ENCODE measurements around the gene ANKRD45. TPM values are rescaled to one million over a fixed set of nuclear protein-coding genes. Genes with fewer than 3 reads are reported as not detected.
"Not testable (repeated sequence)": the region's sequence is repeated elsewhere in the genome, so short reads cannot be mapped to it uniquely, and the experiment has no call there.

The ANKRD45 gene
- polyA plus RNA-seq, 4 donors, result 0.13 to 0.24 TPM; not detected in 2

GRCh38 chr1:173638043-173639021 lies 31.3 kb downstream of the ANKRD45 start:
- Histone ChIP-seq H3K36me3 (ENCODE audit: control insufficient read depth in 3 of 3, insufficient read depth in 2 of 3, low read depth in 1 of 3, low read length in 3 of 3) (no peaks in the 10 kb centered on the region), H3K27ac (ENCODE audit: low read depth in 1 of 3, low read length in 2 of 3) (no peak overlapping the region), H3K4me1 (ENCODE audit: control insufficient read depth in 3 of 3, insufficient read depth in 2 of 3, low read depth in 1 of 3, low read length in 2 of 3) (no peaks in the 10 kb centered on the region), H3K4me3 (ENCODE audit: low read depth in 1 of 3, low read length in 3 of 3) (no peak overlapping the region), H3K9me3 (ENCODE audit: control insufficient read depth in 2 of 2, insufficient read depth in 1 of 2, low read depth in 1 of 2, low read length in 1 of 2) (peaks cover 0 to 3% of the 10 kb centered on the region in 2 donors), H3K27me3 (ENCODE audit: control insufficient read depth in 3 of 3, insufficient read depth in 3 of 3, low read length in 3 of 3) (no peaks in the 10 kb centered on the region)
- no peak for FAIRE-seq
- no peak for DNase-seq
- 76 to 84% (median 77%) methylated on average over 12 of the region's 12 CpGs for WGBS, 3 donors

- 88 to 92% (median 91%) methylated on average over 6 of the region's 6 CpGs for WGBS, 3 donors
- not testable (repeated sequence) for FAIRE-seq; H3K27ac ChIP-seq (ENCODE audit: low read depth in 1 of 3, low read length in 2 of 3); DNase-seq; H3K4me3 ChIP-seq (ENCODE audit: low read depth in 1 of 3, low read length in 3 of 3); H3K9me3 ChIP-seq (ENCODE audit: control insufficient read depth in 2 of 2, insufficient read depth in 1 of 2, low read depth in 1 of 2, low read length in 1 of 2); H3K4me1 ChIP-seq (ENCODE audit: control insufficient read depth in 3 of 3, insufficient read depth in 2 of 3, low read depth in 1 of 3, low read length in 2 of 3); H3K27me3 ChIP-seq (ENCODE audit: control insufficient read depth in 3 of 3, insufficient read depth in 3 of 3, low read length in 3 of 3); H3K36me3 ChIP-seq (ENCODE audit: control insufficient read depth in 3 of 3, insufficient read depth in 2 of 3, low read depth in 1 of 3, low read length in 3 of 3)
Observed at GRCh38 chr1:173637236-173638042, 32.2 kb downstream of the ANKRD45 start.

- DNase-seq, result no peak
- H3K4me1 ChIP-seq (ENCODE audit: control insufficient read depth in 3 of 3, insufficient read depth in 2 of 3, low read depth in 1 of 3, low read length in 2 of 3), result no peaks in the 10 kb centered on the region
- H3K9me3 ChIP-seq (ENCODE audit: control insufficient read depth in 2 of 2, insufficient read depth in 1 of 2, low read depth in 1 of 2, low read length in 1 of 2), result peaks cover 0 to 3% of the 10 kb centered on the region in 2 donors
- no peaks in the 10 kb centered on the region for H3K27me3 ChIP-seq (ENCODE audit: control insufficient read depth in 3 of 3, insufficient read depth in 3 of 3, low read length in 3 of 3)
- 83 to 89% (median 86%) methylated on average over 1 of the region's 1 CpG for WGBS, 3 donors
- H3K36me3 ChIP-seq (ENCODE audit: control insufficient read depth in 3 of 3, insufficient read depth in 2 of 3, low read depth in 1 of 3, low read length in 3 of 3), result no peaks in the 10 kb centered on the region
- FAIRE-seq, result no peak
- no peak within 1 kb of the TSS for H3K27ac ChIP-seq (ENCODE audit: low read depth in 1 of 3, low read length in 2 of 3)
- no peak within 1 kb of the TSS for H3K4me3 ChIP-seq (ENCODE audit: low read depth in 1 of 3, low read length in 3 of 3)
Observed at GRCh38 chr1:173635116-173635515, 34.5 kb downstream of the ANKRD45 start, which contains the start of gene TEX50. Gene TEX50 (plus strand): TSS chr1:173635338. CDS start chr1:173635522, 184 bp downstream.

- H3K36me3 ChIP-seq (ENCODE audit: control insufficient read depth in 3 of 3, insufficient read depth in 2 of 3, low read depth in 1 of 3, low read length in 3 of 3), result no peaks in the 10 kb centered on the region
- H3K27ac ChIP-seq (ENCODE audit: low read depth in 1 of 3, low read length in 2 of 3), result no peak overlapping the region
- no peak overlapping the region for H3K4me3 ChIP-seq (ENCODE audit: low read depth in 1 of 3, low read length in 3 of 3)
- H3K27me3 ChIP-seq (ENCODE audit: control insufficient read depth in 3 of 3, insufficient read depth in 3 of 3, low read length in 3 of 3), result no peaks in the 10 kb centered on the region
- H3K9me3 ChIP-seq (ENCODE audit: control insufficient read depth in 2 of 2, insufficient read depth in 1 of 2, low read depth in 1 of 2, low read length in 1 of 2), result no peaks in the 10 kb centered on the region
- 83 to 86% (median 84%) methylated on average over 3 of the region's 3 CpGs for WGBS, 3 donors
- DNase-seq, result no peak
- no peak for FAIRE-seq
- H3K4me1 ChIP-seq (ENCODE audit: control insufficient read depth in 3 of 3, insufficient read depth in 2 of 3, low read depth in 1 of 3, low read length in 2 of 3), result no peaks in the 10 kb centered on the region
Observed at GRCh38 chr1:173628888-173629287, 40.8 kb downstream of the ANKRD45 start.

- Histone ChIP-seq H3K4me3 (ENCODE audit: low read depth in 1 of 3, low read length in 3 of 3) (no peak overlapping the region), H3K27ac (ENCODE audit: low read depth in 1 of 3, low read length in 2 of 3) (no peak overlapping the region), H3K9me3 (ENCODE audit: control insufficient read depth in 2 of 2, insufficient read depth in 1 of 2, low read depth in 1 of 2, low read length in 1 of 2) (no peaks in the 10 kb centered on the region), H3K4me1 (ENCODE audit: control insufficient read depth in 3 of 3, insufficient read depth in 2 of 3, low read depth in 1 of 3, low read length in 2 of 3) (no peaks in the 10 kb centered on the region), H3K27me3 (ENCODE audit: control insufficient read depth in 3 of 3, insufficient read depth in 3 of 3, low read length in 3 of 3) (no peaks in the 10 kb centered on the region), H3K36me3 (ENCODE audit: control insufficient read depth in 3 of 3, insufficient read depth in 2 of 3, low read depth in 1 of 3, low read length in 3 of 3) (no peaks in the 10 kb centered on the region)
- FAIRE-seq (no peak), DNase-seq (no peak)
Observed at GRCh38 chr1:173627269-173627668, 42.4 kb downstream of the ANKRD45 start.

- H3K9me3 ChIP-seq (ENCODE audit: control insufficient read depth in 2 of 2, insufficient read depth in 1 of 2, low read depth in 1 of 2, low read length in 1 of 2), result peaks cover 0 to 21% of the 10 kb centered on the region in 2 donors
- no peak overlapping the region for H3K4me3 ChIP-seq (ENCODE audit: low read depth in 1 of 3, low read length in 3 of 3)
- no peak for FAIRE-seq
- H3K36me3 ChIP-seq (ENCODE audit: control insufficient read depth in 3 of 3, insufficient read depth in 2 of 3, low read depth in 1 of 3, low read length in 3 of 3), result no peaks in the 10 kb centered on the region
- no peak for DNase-seq
- H3K27ac ChIP-seq (ENCODE audit: low read depth in 1 of 3, low read length in 2 of 3), result no peak overlapping the region
- no peaks in the 10 kb centered on the region for H3K4me1 ChIP-seq (ENCODE audit: control insufficient read depth in 3 of 3, insufficient read depth in 2 of 3, low read depth in 1 of 3, low read length in 2 of 3)
- H3K27me3 ChIP-seq (ENCODE audit: control insufficient read depth in 3 of 3, insufficient read depth in 3 of 3, low read length in 3 of 3), result no peaks in the 10 kb centered on the region
- WGBS, 3 donors, result 73 to 83% (median 77%) methylated on average over 4 of the region's 4 CpGs
Observed at GRCh38 chr1:173616859-173617258, 52.8 kb downstream of the ANKRD45 start.

GRCh38 chr1:173613086-173613485 lies 56.6 kb downstream of the ANKRD45 start:
- not testable (repeated sequence) for H3K27ac ChIP-seq (ENCODE audit: low read depth in 1 of 3, low read length in 2 of 3); DNase-seq; FAIRE-seq; H3K36me3 ChIP-seq (ENCODE audit: control insufficient read depth in 3 of 3, insufficient read depth in 2 of 3, low read depth in 1 of 3, low read length in 3 of 3); H3K27me3 ChIP-seq (ENCODE audit: control insufficient read depth in 3 of 3, insufficient read depth in 3 of 3, low read length in 3 of 3); H3K4me3 ChIP-seq (ENCODE audit: low read depth in 1 of 3, low read length in 3 of 3); H3K4me1 ChIP-seq (ENCODE audit: control insufficient read depth in 3 of 3, insufficient read depth in 2 of 3, low read depth in 1 of 3, low read length in 2 of 3)
- H3K9me3 ChIP-seq (ENCODE audit: control insufficient read depth in 2 of 2, insufficient read depth in 1 of 2, low read depth in 1 of 2, low read length in 1 of 2), result peaks cover 0 to 16% of the 10 kb centered on the region in 2 donors
- WGBS, 3 donors, result 93 to 97% (median 94%) methylated on average over 27 to 32 of the region's 32 CpGs

- no peak for DNase-seq
- Histone ChIP-seq H3K27me3 (ENCODE audit: control insufficient read depth in 3 of 3, insufficient read depth in 3 of 3, low read length in 3 of 3) (no peaks in the 10 kb centered on the region), H3K36me3 (ENCODE audit: control insufficient read depth in 3 of 3, insufficient read depth in 2 of 3, low read depth in 1 of 3, low read length in 3 of 3) (no peaks in the 10 kb centered on the region), H3K4me3 (ENCODE audit: low read depth in 1 of 3, low read length in 3 of 3) (no peak overlapping the region), H3K9me3 (ENCODE audit: control insufficient read depth in 2 of 2, insufficient read depth in 1 of 2, low read depth in 1 of 2, low read length in 1 of 2) (peaks cover 0 to 5% of the 10 kb centered on the region in 2 donors), H3K27ac (ENCODE audit: low read depth in 1 of 3, low read length in 2 of 3) (no peak overlapping the region), H3K4me1 (ENCODE audit: control insufficient read depth in 3 of 3, insufficient read depth in 2 of 3, low read depth in 1 of 3, low read length in 2 of 3) (no peaks in the 10 kb centered on the region)
- FAIRE-seq, result no peak
- 82 to 83% (median 83%) methylated on average over 4 of the region's 4 CpGs for WGBS, 3 donors
Observed at GRCh38 chr1:173608503-173609216, 61.0 kb downstream of the ANKRD45 start.
